A549 (cell line): Measurements from ENCODE around the gene PTPN9. TPM values are rescaled to one million over a fixed set of nuclear protein-coding genes. Genes with fewer than 3 reads are reported as not detected.
A peak's percentile ranks its signal among the peaks of the same experiment; 100 is the strongest.
"Not testable (repeated sequence)": the region's sequence is repeated elsewhere in the genome, so short reads cannot be mapped to it uniquely, and the experiment has no call there.

Source experiments
- ATAC-seq, 2 experiments: fragments of 200-7000 bp in 1 of 2; fragments of >200 bp in 1 of 2; cut with Nextera tagmentation in 1 of 2; cut with Tn5 transposase in 1 of 2; 3 replicates each; pipeline versions ENCODE4 v1.8.0 to v1.9.1; 2018 to 2020; ENCODE audit warnings: mild to moderate bottlenecking in 1 of 2, moderate library complexity in 1 of 2
- CTCF ChIA-PET: fragments of 300-600 bp; sonication (Branson Sonifier 250); formaldehyde crosslinking; extraction: SDS; loops from one replicate; lab custom pipeline; 2021; ENCODE audit warnings: antibody characterized with exemption, inconsistent platforms; lab: Yijun Ruan, JAX
- POLR2A ChIA-PET: fragments of 350-600 bp; formaldehyde crosslinking; extraction: SDS; loops from one replicate; lab custom pipeline; 2021; ENCODE audit warnings: antibody characterized with exemption, inconsistent platforms; lab: Yijun Ruan, JAX
- DNase-seq, 2 experiments: peaks; one replicate each; pipeline versions ENCODE4 v3.0.0 to v3.0.0-alpha.2; 2011 to 2016; ENCODE audit warnings: low read depth in 1 of 2, low spot score in 1 of 2
- FAIRE-seq: peaks from 2 replicates; lab custom pipeline; 2011; peaks lifted over from hg19 to GRCh38; lab: Jason Lieb, UNC
- H3K27ac ChIP-seq, 2 experiments: fragments of >200 bp; sonication (Bioruptor Twin); formaldehyde crosslinking; 3 replicates each; pipeline ENCODE4 v1.5.1; 2016 to 2017
- H3K4me1 ChIP-seq: fragments of >200 bp; sonication (Bioruptor Twin); formaldehyde crosslinking; 3 replicates; pipeline ENCODE4 v1.6.1; 2016
- H3K4me2 ChIP-seq: fragments of >200 bp; sonication (Bioruptor Twin); formaldehyde crosslinking; 3 replicates; pipeline ENCODE4 v1.6.1; 2016
- H3K4me3 ChIP-seq: fragments of >200 bp; sonication (Bioruptor Twin); formaldehyde crosslinking; 3 replicates; pipeline ENCODE4 v1.5.1; 2016
- H3K9me3 ChIP-seq: fragments of >200 bp; sonication (Bioruptor Twin); formaldehyde crosslinking; 3 replicates; pipeline ENCODE4 v1.6.1; 2016
- CBX2 ChIP-seq: fragments of 200-600 bp; sonication (generic); IDR thresholded peaks from 2 replicates; pipeline ENCODE4 v1.6.1; 2016; ENCODE audit warnings: low read depth, mild to moderate bottlenecking, borderline replicate concordance
- CBX8 ChIP-seq: fragments of 200-600 bp; sonication (generic); IDR thresholded peaks from 2 replicates; pipeline ENCODE4 v1.6.1; 2016
- E2F6 ChIP-seq: IDR thresholded peaks from 2 replicates; pipeline ENCODE4 v1.6.1; 2012; ENCODE audit warnings: low read depth, borderline replicate concordance
- FOSL2 ChIP-seq, 2 experiments: fragments of 450-650 bp in 1 of 2; fragments of >200 bp in 1 of 2; sonication (Bioruptor Twin) in 1 of 2; formaldehyde crosslinking; IDR thresholded peaks; 2 replicates each; pipeline versions ENCODE4 v1.5.0 to v1.6.1; 2016 to 2020; ENCODE audit warnings: mild to moderate bottlenecking in 1 of 2, moderate library complexity in 1 of 2
- FOXS1 ChIP-seq: fragments of 250-450 bp; sonication (Bioruptor Pico); IDR thresholded peaks from 2 replicates; pipeline ENCODE4 v1.5.0; 2020; ENCODE audit warnings: mild to moderate bottlenecking, moderate library complexity
- HDAC2 ChIP-seq: fragments of 200-600 bp; sonication (generic); IDR thresholded peaks from 2 replicates; pipeline ENCODE4 v1.6.1; 2016
- HES2 ChIP-seq: fragments of >200 bp; sonication (Bioruptor Twin); formaldehyde crosslinking; IDR thresholded peaks from 2 replicates; pipeline ENCODE4 v1.6.1; 2016
- HOXB5 ChIP-seq: fragments of 250-450 bp; sonication (Bioruptor Pico); IDR thresholded peaks from 2 replicates; pipeline ENCODE4 v1.5.0; 2020; ENCODE audit warnings: mild to moderate bottlenecking, moderate library complexity
- JUNB ChIP-seq: fragments of >200 bp; sonication (Bioruptor Twin); formaldehyde crosslinking; IDR thresholded peaks from 2 replicates; pipeline ENCODE4 v1.6.1; 2016
- KDM5A ChIP-seq: fragments of 200-600 bp; sonication (generic); IDR thresholded peaks from 2 replicates; pipeline ENCODE4 v1.6.1; 2016; ENCODE audit warnings: antibody characterized with exemption, mild to moderate bottlenecking
- MAFK ChIP-seq: fragments of 450-650 bp; IDR thresholded peaks from 2 replicates; pipeline ENCODE4 v1.6.1; 2014; ENCODE audit not compliant: partially characterized antibody
- MAX ChIP-seq: IDR thresholded peaks from 2 replicates; pipeline ENCODE4 v1.6.1; 2012
- MAZ ChIP-seq: fragments of 150-350 bp; IDR thresholded peaks from 2 replicates; pipeline ENCODE4 v1.6.1; 2014; ENCODE audit warnings: antibody characterized with exemption, low read depth, low read length, borderline replicate concordance
- MYC ChIP-seq: IDR thresholded peaks from 2 replicates; pipeline ENCODE4 v1.6.1; 2012; ENCODE audit warnings: mild to moderate bottlenecking, inconsistent platforms, low read length, improper control_type of control experiment, borderline replicate concordance
- NFE2L2 ChIP-seq: fragments of 150-350 bp; conservative IDR thresholded peaks from 2 replicates; pipeline ENCODE4 v1.6.1; 2014; ENCODE audit warnings: low read length
- NPAS2 ChIP-seq: fragments of 250-450 bp; sonication (Bioruptor Pico); IDR thresholded peaks from 2 replicates; pipeline ENCODE4 v1.8.0; 2022; ENCODE audit warnings: mild to moderate bottlenecking, moderate library complexity, borderline replicate concordance
- POLR2A ChIP-seq: IDR thresholded peaks from 2 replicates; pipeline ENCODE4 v1.6.1; 2012; ENCODE audit warnings: mild to moderate bottlenecking, low read length
- RAD21 ChIP-seq, 2 experiments: fragments of >200 bp in 1 of 2; sonication (Bioruptor Twin) in 1 of 2; formaldehyde crosslinking in 1 of 2; IDR thresholded peaks in 1 of 2; conservative IDR thresholded peaks in 1 of 2; 2 replicates in 1 of 2; 3 replicates in 1 of 2; pipeline ENCODE4 v1.6.1; 2012 to 2018; ENCODE audit warnings: inconsistent platforms in 1 of 2
- RARB ChIP-seq: fragments of 250-450 bp; sonication (Bioruptor Pico); IDR thresholded peaks from 2 replicates; pipeline ENCODE4 v1.8.0; 2021; ENCODE audit warnings: mild to moderate bottlenecking, moderate library complexity
- RCOR1 ChIP-seq: fragments of 150-350 bp; IDR thresholded peaks from 2 replicates; pipeline ENCODE4 v1.6.1; 2014; ENCODE audit warnings: antibody characterized with exemption, low read length, low read depth
- TFCP2L1 ChIP-seq: fragments of 250-450 bp; sonication (Bioruptor Pico); IDR thresholded peaks from 2 replicates; pipeline ENCODE4 v1.5.0; 2021; ENCODE audit warnings: mild to moderate bottlenecking
- TP53 ChIP-seq: fragments of 250-450 bp; sonication (Bioruptor Pico); IDR thresholded peaks from 2 replicates; pipeline ENCODE4 v1.5.0; 2021; ENCODE audit warnings: mild to moderate bottlenecking, moderate library complexity
- ZFP36 ChIP-seq: fragments of 450-650 bp; IDR thresholded peaks from 2 replicates; pipeline ENCODE4 v1.6.1; 2014; ENCODE audit warnings: borderline replicate concordance; ENCODE audit not compliant: partially characterized antibody
- ZNF302 ChIP-seq: fragments of 250-450 bp; sonication (Bioruptor Pico); IDR thresholded peaks from 2 replicates; pipeline ENCODE4 v1.9.0; 2021; ENCODE audit warnings: inconsistent platforms, mild to moderate bottlenecking, moderate library complexity
- WGBS: methylation state at CpG from one replicate; pipeline ENCODE4 v1.1.6; 2017; ENCODE audit errors: missing lambda C conversion rate; 5-methylcytosine and 5-hydroxymethylcytosine counted together
- polyA plus RNA-seq, 4 experiments: library from polyadenylated mRNA; depleted of rRNA in 3 of 4; stranded (reverse); fragments of >200 nt; fragmentation: RNase III in 1 of 4; extraction: RNeasy Plus Mini Kit Qiagen cat#74134 plus additional on column Dnase treatment in 1 of 4; gene quantifications; 2 replicates in 3 of 4; 3 replicates in 1 of 4; pipeline ENCODE4 v1.2.3, GENCODE V29; 2011 to 2017
- TF ChIP-seq, protein P1 (sequence below): fragments of 150-350 bp; IDR thresholded peaks from 2 replicates; pipeline ENCODE4 v1.6.1; 2014; ENCODE audit warnings: low read depth, mild to moderate bottlenecking, low read length
- TF ChIP-seq, protein P2 (sequence below): fragments of 200-600 bp; sonication (generic); IDR thresholded peaks from 2 replicates; pipeline ENCODE4 v1.6.1; 2016; ENCODE audit warnings: antibody characterized with exemption, mild to moderate bottlenecking, moderate library complexity
- TF ChIP-seq, protein P3 (sequence below): fragments of >200 bp; sonication (Bioruptor Twin); formaldehyde crosslinking; IDR thresholded peaks from 3 replicates; pipeline ENCODE4 v1.6.1; 2016

Gene PTPN9
- polyA plus RNA-seq, 2 of the 4 experiments (the other 2 are of a cell fraction) = 29.5 to 60.2 TPM

GRCh38 chr15:75530169-75530568, 48.9 kb downstream of the PTPN9 start:
- no peak for DNase-seq
- CTCF ChIA-PET = interaction anchor here (0.6 to 1.5 kb wide), 3 partner anchors 10 to 159 kb away, joined by 3 to 4 read pairs (median 3); no protein-coding TSS in a partner anchor
- no peak for FAIRE-seq

DNA sequence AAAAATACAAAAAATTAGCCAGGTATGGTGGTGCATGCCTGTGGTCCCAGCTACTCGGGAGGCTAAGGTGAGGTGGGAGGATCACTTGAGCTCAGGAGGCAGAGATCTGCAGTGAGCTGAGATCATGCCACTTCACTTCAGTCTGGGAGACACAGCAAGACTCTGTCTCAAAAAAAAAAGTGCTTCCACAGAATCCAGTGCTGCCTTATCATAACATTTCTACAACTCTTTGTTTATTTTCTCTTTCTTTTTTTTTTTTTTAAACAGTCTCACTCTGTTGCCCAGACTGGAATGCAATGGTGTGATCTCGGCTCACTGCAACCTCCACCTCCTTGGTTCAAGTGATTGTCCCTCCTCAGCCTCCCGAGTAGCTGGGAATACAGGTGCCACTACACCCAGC, 53.4 kb downstream of the PTPN9 start:
- 85% methylated on average over 3 of the region's 3 CpGs for WGBS
- H3K4me2 ChIP-seq, DNase-seq, POLR2A ChIA-PET, H3K4me3 ChIP-seq, H3K27ac ChIP-seq, ATAC-seq, H3K9me3 ChIP-seq, H3K4me1 ChIP-seq, FAIRE-seq: not testable (repeated sequence)
- CTCF ChIA-PET = interaction anchor here (0.6 to 2.2 kb wide), 3 partner anchors 17 to 120 kb away, joined by 3 to 8 read pairs (median 3); no protein-coding TSS in a partner anchor

More at GRCh38 chr15:75530169-75530568, 48.9 kb downstream of the PTPN9 start:
- Histone ChIP-seq H3K4me3 (no peak overlapping the region), H3K4me1 (peaks cover 30% of the 10 kb centered on the region), H3K4me2 (no peak overlapping the region), H3K9me3 (no peaks in the 10 kb centered on the region), H3K27ac (no peak overlapping the region)
- WGBS = 86% methylated on average over 4 of the region's 4 CpGs
- POLR2A ChIA-PET = no interaction called here
- ATAC-seq = no peak
- TF ChIP-seq CBX8 (no peak), TP53 (CRISPR knock-in tag) (no peak), MAX (no peak), HDAC2 (no peak), HES2 (no peak), FOXS1 (no peak), ZFP36 (no peak), ZNF302 (no peak), FOSL2 (IDR thresholded peaks at IDR 0.05) (no peak), FOSL2 (CRISPR knock-in tag; IDR thresholded peaks at IDR 0.05) (no peak), RARB (CRISPR knock-in tag) (no peak), RCOR1 (no peak), NFE2L2 (no peak), MAZ (no peak), MYC (no peak), POLR2A (no peak), HOXB5 (CRISPR knock-in tag) (no peak)

GRCh38 chr15:75523011-75523410, 56.1 kb downstream of the PTPN9 start:
- no peak for FAIRE-seq
- TF ChIP-seq, protein P1, sequence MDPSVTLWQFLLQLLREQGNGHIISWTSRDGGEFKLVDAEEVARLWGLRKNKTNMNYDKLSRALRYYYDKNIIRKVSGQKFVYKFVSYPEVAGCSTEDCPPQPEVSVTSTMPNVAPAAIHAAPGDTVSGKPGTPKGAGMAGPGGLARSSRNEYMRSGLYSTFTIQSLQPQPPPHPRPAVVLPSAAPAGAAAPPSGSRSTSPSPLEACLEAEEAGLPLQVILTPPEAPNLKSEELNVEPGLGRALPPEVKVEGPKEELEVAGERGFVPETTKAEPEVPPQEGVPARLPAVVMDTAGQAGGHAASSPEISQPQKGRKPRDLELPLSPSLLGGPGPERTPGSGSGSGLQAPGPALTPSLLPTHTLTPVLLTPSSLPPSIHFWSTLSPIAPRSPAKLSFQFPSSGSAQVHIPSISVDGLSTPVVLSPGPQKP = no peak
- TF ChIP-seq RCOR1 = no peak
- TF ChIP-seq, protein P2, sequence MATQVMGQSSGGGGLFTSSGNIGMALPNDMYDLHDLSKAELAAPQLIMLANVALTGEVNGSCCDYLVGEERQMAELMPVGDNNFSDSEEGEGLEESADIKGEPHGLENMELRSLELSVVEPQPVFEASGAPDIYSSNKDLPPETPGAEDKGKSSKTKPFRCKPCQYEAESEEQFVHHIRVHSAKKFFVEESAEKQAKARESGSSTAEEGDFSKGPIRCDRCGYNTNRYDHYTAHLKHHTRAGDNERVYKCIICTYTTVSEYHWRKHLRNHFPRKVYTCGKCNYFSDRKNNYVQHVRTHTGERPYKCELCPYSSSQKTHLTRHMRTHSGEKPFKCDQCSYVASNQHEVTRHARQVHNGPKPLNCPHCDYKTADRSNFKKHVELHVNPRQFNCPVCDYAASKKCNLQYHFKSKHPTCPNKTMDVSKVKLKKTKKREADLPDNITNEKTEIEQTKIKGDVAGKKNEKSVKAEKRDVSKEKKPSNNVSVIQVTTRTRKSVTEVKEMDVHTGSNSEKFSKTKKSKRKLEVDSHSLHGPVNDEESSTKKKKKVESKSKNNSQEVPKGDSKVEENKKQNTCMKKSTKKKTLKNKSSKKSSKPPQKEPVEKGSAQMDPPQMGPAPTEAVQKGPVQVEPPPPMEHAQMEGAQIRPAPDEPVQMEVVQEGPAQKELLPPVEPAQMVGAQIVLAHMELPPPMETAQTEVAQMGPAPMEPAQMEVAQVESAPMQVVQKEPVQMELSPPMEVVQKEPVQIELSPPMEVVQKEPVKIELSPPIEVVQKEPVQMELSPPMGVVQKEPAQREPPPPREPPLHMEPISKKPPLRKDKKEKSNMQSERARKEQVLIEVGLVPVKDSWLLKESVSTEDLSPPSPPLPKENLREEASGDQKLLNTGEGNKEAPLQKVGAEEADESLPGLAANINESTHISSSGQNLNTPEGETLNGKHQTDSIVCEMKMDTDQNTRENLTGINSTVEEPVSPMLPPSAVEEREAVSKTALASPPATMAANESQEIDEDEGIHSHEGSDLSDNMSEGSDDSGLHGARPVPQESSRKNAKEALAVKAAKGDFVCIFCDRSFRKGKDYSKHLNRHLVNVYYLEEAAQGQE = no peak
- no peak for TF ChIP-seq JUNB
- no peak for TF ChIP-seq CBX2
- no peak for TF ChIP-seq MYC
- TF ChIP-seq RARB (CRISPR knock-in tag) = no peak
- TF ChIP-seq ZNF302 = no peak
- no peak for TF ChIP-seq HDAC2
- TF ChIP-seq RAD21 (conservative IDR thresholded peaks at IDR 0.05 in 1 of 2, IDR thresholded peaks at IDR 0.05 in 1 of 2) = no peak
- no peak for TF ChIP-seq FOSL2 (IDR thresholded peaks at IDR 0.05)
- no peak for TF ChIP-seq FOSL2 (CRISPR knock-in tag; IDR thresholded peaks at IDR 0.05)
- TF ChIP-seq HOXB5 (CRISPR knock-in tag) = no peak
- TF ChIP-seq, protein P3, sequence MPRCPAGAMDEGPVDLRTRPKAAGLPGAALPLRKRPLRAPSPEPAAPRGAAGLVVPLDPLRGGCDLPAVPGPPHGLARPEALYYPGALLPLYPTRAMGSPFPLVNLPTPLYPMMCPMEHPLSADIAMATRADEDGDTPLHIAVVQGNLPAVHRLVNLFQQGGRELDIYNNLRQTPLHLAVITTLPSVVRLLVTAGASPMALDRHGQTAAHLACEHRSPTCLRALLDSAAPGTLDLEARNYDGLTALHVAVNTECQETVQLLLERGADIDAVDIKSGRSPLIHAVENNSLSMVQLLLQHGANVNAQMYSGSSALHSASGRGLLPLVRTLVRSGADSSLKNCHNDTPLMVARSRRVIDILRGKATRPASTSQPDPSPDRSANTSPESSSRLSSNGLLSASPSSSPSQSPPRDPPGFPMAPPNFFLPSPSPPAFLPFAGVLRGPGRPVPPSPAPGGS = no peak
- TF ChIP-seq MAFK = no peak
- TF ChIP-seq TFCP2L1 (CRISPR knock-in tag) = no peak
- no peak for TF ChIP-seq NPAS2 (CRISPR knock-in tag)
- no peak for TF ChIP-seq KDM5A
- no peak for TF ChIP-seq E2F6

More at GRCh38 chr15:75523011-75523410, 56.1 kb downstream of the PTPN9 start:
- CTCF ChIA-PET = interaction anchor here (0.6 to 3.4 kb wide), 4 partner anchors 9 to 42 kb away, joined by 3 to 19 read pairs (median 3); no protein-coding TSS in a partner anchor
- H3K27ac ChIP-seq = peak overlapping the region; percentile 1 to 18; a peak in 2 of 6 replicates
- H3K4me1 ChIP-seq = peaks cover 6% of the 10 kb centered on the region; the same call in 1 of the 3 replicates
- no peak overlapping the region for H3K4me3 ChIP-seq
- DNase-seq = no peak
- POLR2A ChIA-PET = no interaction called here
- ATAC-seq = no peak
- H3K4me2 ChIP-seq = no peak overlapping the region
- H3K9me3 ChIP-seq = no peaks in the 10 kb centered on the region
- 91% methylated on average over 2 of the region's 2 CpGs for WGBS
